Astrocyte of the cerebellum (primary cell): ENCODE results near the gene TBX21.

Experiments used
- DNase-seq: peaks from one replicate; pipeline ENCODE4 v3.0.0-alpha.2; 2011; ENCODE audit warnings: low read depth
- H3K4me3 ChIP-seq: 2 replicates; pipeline ENCODE4 v1.5.1; 2011; ENCODE audit warnings: mild to moderate bottlenecking, low read depth, low read length, moderate library complexity
- CTCF ChIP-seq: IDR thresholded peaks from 2 replicates; pipeline ENCODE4 v1.5.1; 2012; ENCODE audit warnings: low read length, low read depth, moderate library complexity, mild to moderate bottlenecking; ENCODE audit errors: missing control alignments
- in situ Hi-C: cut with HindIII; loops from 2 replicates; pipeline ENCODE4 v1.10.0; 2017; ENCODE audit warnings: low sequenced_read_pairs

Gene TBX21

GRCh38 chr17:47792457-47792856 is 59.4 kb downstream of the TBX21 start:
- TF ChIP-seq CTCF = no peak
- H3K4me3 ChIP-seq = no peak overlapping the region
- in situ Hi-C loops = no loop called here
- DNase-seq = no peak

GRCh38 chr17:47792979-47793378 is 59.9 kb downstream of the TBX21 start:
- H3K4me3 ChIP-seq = no peak overlapping the region
- no peak for DNase-seq
- in situ Hi-C loops = no loop called here
- TF ChIP-seq CTCF = no peak
